Panc1 (cell line): ENCODE measurements around the gene CPLX3.

Source experiments
- POLR2AphosphoS5 ChIP-seq: IDR thresholded peaks from 2 replicates; pipeline ENCODE4 v1.6.1; 2012; ENCODE audit warnings: mild to moderate bottlenecking, low read depth, low read length, moderate library complexity
- SIN3A ChIP-seq: IDR thresholded peaks from 2 replicates; pipeline ENCODE4 v1.6.1; 2012; ENCODE audit warnings: low read depth, mild to moderate bottlenecking, low read length, moderate library complexity, borderline replicate concordance; ENCODE audit not compliant: insufficient read depth
- TCF7L2 ChIP-seq: IDR thresholded peaks from 2 replicates; pipeline ENCODE4 v1.6.1; 2011; ENCODE audit warnings: mild to moderate bottlenecking, low read depth, low read length, inconsistent platforms
- TF ChIP-seq, protein P1 (sequence below): fragments of 450-650 bp; IDR thresholded peaks from 2 replicates; pipeline ENCODE4 v1.5.1; 2017; ENCODE audit warnings: mild to moderate bottlenecking
- TF ChIP-seq, protein P2 (sequence below), 2 experiments: IDR thresholded peaks; 2 replicates each; pipeline ENCODE4 v1.6.1; 2011 to 2012; ENCODE audit warnings: low read depth in 2 of 2, control low read depth in 1 of 2, low read length in 1 of 2, mild to moderate bottlenecking in 1 of 2, moderate library complexity in 1 of 2; ENCODE audit not compliant: insufficient read depth in 1 of 2

DNA sequence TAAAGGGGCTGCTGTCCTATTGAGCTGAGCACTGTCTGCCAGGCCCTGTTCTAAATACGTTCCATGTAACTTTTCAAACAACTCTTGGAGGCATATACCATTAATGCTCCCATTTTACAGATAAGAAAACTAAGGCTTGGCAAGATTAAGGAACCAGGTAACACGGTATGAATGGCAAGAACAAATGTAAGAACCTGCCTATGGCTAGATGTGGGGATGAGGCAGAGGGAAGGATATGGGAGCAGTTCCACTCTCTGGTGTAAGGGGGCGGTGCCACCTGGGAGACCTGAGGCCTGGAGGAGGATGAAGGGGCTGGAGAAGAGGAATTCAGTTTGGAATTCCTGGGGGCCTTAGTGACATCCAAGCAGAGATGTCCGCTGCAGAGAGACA, 17.6 kb upstream of the CPLX3 start:
- TF ChIP-seq, protein P1, sequence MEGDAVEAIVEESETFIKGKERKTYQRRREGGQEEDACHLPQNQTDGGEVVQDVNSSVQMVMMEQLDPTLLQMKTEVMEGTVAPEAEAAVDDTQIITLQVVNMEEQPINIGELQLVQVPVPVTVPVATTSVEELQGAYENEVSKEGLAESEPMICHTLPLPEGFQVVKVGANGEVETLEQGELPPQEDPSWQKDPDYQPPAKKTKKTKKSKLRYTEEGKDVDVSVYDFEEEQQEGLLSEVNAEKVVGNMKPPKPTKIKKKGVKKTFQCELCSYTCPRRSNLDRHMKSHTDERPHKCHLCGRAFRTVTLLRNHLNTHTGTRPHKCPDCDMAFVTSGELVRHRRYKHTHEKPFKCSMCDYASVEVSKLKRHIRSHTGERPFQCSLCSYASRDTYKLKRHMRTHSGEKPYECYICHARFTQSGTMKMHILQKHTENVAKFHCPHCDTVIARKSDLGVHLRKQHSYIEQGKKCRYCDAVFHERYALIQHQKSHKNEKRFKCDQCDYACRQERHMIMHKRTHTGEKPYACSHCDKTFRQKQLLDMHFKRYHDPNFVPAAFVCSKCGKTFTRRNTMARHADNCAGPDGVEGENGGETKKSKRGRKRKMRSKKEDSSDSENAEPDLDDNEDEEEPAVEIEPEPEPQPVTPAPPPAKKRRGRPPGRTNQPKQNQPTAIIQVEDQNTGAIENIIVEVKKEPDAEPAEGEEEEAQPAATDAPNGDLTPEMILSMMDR: no peak
- TF ChIP-seq POLR2AphosphoS5 (no peak), SIN3A (no peak), TCF7L2 (no peak)
- TF ChIP-seq, protein P2, sequence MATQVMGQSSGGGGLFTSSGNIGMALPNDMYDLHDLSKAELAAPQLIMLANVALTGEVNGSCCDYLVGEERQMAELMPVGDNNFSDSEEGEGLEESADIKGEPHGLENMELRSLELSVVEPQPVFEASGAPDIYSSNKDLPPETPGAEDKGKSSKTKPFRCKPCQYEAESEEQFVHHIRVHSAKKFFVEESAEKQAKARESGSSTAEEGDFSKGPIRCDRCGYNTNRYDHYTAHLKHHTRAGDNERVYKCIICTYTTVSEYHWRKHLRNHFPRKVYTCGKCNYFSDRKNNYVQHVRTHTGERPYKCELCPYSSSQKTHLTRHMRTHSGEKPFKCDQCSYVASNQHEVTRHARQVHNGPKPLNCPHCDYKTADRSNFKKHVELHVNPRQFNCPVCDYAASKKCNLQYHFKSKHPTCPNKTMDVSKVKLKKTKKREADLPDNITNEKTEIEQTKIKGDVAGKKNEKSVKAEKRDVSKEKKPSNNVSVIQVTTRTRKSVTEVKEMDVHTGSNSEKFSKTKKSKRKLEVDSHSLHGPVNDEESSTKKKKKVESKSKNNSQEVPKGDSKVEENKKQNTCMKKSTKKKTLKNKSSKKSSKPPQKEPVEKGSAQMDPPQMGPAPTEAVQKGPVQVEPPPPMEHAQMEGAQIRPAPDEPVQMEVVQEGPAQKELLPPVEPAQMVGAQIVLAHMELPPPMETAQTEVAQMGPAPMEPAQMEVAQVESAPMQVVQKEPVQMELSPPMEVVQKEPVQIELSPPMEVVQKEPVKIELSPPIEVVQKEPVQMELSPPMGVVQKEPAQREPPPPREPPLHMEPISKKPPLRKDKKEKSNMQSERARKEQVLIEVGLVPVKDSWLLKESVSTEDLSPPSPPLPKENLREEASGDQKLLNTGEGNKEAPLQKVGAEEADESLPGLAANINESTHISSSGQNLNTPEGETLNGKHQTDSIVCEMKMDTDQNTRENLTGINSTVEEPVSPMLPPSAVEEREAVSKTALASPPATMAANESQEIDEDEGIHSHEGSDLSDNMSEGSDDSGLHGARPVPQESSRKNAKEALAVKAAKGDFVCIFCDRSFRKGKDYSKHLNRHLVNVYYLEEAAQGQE (IDR thresholded peaks at IDR 0.05; ENCODE audit: insufficient read depth in 1 of 2, low read depth in 2 of 2, low read length in 1 of 2): no peak
